ENCODE results near the gene IGFBP2.

The IGFBP2 gene

DNA sequence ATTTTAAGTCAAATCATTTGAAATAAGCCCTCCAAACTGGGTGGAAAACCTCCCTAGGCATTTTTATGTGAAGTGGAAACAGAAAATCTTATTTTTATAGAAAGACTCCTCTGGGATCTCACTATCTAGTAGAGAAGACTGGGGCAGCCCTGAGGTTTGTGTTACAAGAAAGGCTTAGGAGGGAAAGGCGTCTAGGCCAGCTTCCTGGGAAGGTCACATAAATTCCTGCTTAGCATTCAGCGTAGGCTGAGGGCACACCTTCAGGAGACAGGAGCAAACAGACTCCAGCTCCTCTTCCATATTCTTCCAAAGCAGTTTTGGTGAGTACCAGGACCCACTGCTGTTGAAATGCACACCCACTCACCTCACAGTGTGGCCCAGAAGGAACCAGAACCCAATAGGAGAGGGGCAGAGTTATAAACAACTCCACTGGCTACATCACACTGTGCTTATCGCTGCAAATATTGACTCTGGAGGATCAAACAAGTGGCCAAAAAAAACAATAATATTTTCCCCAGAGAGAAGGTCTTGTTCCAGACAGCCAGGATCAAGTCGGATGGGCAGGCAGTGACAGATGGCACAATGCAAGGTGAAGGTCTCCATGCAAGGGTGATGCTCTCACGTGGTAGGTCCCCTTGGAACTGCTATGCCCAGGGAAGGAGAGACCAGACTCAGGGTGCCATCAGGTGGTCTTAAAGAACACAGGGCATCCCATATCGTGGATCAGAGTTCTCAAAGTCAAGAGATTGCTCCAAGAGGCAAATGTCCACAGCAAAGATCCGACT is 17.7 kb upstream of the IGFBP2 start:
- in situ Hi-C loops (cut with HindIII; ENCODE audit: low sequenced_read_pairs), result no loop called here

DNA sequence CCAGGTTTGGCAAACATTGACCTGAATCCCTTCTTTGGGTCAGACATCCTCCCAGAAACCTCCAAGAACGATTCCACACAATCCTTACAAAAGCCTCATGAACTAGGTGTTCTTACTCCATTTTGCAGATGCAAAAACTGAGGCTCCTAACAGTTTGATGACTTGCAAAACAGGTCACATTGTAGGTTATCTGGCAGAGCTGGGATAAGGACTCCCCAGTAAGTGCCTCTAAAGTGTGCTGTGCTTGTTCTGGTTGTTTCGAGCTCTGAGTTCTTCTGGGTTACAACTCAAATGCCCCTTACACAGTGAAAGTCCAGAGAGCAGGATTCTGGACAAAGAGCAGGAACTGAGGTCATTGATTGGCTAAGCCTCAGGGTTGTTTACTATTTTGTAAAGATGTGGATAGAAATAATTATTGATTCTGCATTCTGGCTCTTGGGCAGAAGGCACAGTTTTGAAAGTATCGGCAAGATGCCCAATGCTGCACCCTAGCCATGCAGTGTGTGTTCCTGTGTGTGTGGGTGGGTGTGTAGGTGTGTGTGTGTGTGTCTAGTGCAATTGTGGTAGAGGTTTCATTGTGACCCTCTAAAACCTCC is 17.0 kb upstream of the IGFBP2 start:
- in situ Hi-C loops (cut with HindIII; ENCODE audit: low sequenced_read_pairs), result no loop called here

DNA sequence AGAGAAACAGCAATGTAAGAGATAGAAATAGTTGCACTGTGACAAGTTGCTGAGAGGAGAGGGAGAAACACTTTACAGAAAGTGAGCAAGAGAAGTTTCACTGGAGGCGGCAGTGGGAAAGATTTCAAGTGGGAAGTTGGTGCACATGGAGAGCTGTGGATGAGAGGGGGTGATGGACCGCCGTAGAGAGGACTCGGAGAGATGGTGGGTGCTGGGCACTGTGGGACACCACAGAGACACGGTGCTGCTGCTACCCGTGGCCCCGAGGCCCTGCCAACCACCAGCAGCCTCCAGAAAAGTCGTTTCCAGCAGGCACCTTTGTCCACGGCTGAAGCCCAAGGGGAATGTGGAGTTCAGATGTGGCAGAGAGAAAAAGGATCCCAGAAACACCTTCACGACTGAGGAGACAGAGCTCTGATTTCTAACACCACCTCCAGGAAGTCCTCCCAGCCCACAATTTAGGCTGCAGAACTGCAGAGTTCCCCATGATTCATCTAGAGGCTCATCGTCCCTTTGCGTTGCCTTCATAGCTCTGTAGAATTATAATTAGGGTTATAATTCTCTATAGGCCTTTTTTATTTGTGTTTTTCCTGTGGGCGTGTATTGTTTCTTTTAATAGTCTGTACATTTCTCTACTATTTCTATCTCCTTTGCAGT is 15.9 kb upstream of the IGFBP2 start:
- in situ Hi-C loops (cut with HindIII; ENCODE audit: low sequenced_read_pairs), result no loop called here

DNA sequence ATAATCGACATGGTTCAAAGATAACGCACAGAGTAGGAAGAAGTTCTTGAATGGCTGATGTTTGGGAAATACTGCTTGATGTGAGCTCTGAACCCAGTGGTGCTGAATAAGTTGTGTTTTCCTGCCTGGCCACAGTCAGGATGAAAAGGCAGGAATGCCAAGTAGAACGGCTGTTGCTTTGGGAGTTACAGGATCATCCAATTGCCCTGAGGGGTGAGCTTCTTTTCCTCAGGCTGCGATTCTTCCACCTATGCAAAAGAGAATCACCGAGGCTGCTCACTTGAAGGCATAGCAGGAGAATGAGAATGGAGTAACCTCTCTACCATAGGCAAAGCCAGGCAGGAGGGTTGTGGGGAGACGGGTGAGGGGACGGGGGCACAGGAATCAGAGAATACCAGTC is 14.4 kb upstream of the IGFBP2 start:
- in situ Hi-C loops (cut with HindIII; ENCODE audit: low sequenced_read_pairs), result no loop called here

DNA sequence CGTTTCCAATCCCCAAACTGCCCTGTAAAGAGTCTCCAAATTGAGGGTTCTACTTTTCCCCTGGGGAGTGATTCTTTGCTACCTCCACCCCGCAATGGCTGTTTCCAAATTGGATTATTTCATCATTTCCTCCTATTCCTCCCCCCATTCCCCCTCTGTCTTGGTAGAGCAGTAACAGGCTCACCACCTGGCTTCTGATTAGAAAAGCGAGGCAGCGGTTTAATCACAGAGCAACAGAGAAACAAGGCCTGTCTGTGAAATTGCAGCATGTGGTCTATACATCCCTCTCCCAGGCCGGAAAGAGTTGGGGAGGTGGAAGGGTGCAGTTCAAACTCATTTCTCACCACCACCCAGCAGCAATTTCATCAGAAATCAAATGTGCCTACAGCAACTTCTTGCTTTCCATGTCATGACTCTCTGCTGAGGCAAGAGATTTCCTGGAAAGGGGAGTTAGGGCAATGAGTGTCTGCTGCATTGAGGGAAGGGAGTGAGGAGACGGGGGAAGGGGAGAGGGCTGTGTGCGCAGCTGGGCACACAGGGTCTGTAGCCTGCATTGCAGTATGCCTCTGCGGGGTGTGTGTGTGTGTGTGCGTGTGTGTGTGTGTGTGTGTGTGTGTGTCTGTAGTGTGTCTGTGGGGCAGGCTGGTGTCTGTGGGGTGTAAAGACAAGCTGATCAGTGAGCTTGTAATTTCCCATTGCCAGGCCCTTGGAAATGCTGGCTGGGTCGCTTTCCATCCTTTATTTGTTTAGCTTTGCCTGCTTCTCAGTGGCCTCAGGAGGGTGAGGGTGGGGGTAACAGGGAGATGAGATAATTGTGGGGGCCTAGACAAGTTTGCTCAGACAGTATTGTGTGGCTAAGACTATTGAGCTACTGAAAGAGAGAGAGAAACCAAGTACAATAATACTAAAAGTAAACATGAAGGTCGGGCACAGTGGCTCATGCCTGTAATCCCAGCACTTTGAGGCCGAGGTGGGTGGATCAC is 13.5 kb upstream of the IGFBP2 start:
- in situ Hi-C loops (cut with HindIII; ENCODE audit: low sequenced_read_pairs), result no loop called here

DNA sequence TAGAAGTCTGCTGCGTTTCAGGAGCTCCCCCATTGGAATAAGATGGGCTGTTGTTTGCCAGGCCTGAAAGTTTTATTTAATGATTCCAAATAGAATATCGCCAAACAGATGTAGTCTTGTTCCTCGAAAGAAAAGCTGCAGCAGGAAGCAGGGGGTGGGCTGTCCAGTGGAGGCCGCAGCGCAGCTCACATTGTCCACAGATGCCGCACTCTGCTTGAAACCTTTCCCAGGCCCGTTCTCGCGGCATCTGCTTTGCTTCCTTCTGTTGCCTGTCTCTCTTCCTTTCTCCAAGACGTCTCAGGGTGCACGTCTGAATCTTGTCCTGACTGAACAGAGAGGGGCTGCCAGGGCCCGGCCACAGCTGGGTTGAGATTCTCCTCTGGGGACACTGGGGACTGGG is 12.4 kb upstream of the IGFBP2 start:
- in situ Hi-C loops (cut with HindIII; ENCODE audit: low sequenced_read_pairs), result no loop called here

DNA sequence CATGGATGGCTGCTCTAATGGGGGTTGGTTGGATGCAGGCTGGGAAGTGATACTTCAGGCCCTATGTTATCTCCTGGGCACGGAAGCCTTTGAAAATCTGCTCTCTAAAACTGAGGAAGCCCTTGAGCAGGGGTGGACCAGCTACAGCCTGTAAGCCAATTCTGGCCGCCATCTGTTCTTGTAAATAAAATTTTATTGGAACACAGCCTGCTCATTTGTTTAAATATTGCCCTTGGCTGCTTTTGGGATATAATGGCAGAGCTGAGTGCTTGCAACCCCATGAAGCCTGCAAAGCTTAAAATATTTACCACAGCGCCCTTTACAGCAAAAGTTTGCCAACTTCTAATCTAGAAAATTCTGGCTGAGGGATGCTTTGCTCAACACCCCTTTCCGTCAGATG is 11.9 kb upstream of the IGFBP2 start:
- in situ Hi-C loops (cut with HindIII; ENCODE audit: low sequenced_read_pairs), result no loop called here

DNA sequence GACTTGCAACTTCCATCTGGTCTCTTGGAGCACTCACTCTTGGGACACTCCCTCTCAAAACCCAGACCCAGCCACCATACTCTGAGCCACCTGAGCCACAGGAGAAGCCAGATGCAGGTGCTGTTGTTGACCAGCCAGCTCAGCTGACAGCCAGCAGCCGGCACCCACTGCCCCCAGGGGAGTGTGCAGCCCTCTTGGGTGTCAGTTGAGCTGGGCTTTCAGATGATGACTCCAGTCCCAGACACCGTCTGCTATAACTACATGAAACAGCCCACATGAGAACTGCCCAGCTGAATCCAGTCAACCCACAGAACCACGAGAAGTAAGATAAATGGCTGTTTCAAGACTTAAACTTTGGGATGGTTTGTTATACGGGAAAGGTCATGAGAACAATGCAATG is 10.7 kb upstream of the IGFBP2 start:
- in situ Hi-C loops (cut with HindIII; ENCODE audit: low sequenced_read_pairs), result no loop called here

DNA sequence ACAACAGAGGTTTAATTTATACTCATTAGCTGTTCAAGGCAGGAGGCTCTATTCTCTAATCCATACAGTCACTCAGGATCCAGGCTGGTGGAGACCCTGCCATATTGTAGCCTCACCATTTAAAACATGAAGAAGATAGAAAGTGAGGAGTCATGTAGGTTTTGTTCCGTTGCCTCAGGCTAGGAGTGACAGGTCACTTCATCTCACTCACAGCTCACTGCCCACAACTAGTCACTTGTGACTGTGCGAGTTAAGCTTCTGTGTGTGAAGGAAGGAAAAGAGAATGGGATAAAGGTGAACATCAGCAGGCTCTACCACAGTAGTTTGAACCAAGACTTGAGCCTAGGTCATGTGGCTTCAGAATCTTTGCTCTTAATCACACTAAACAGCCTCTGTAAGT is 9.0 kb upstream of the IGFBP2 start:
- in situ Hi-C loops (cut with HindIII; ENCODE audit: low sequenced_read_pairs), result no loop called here

DNA sequence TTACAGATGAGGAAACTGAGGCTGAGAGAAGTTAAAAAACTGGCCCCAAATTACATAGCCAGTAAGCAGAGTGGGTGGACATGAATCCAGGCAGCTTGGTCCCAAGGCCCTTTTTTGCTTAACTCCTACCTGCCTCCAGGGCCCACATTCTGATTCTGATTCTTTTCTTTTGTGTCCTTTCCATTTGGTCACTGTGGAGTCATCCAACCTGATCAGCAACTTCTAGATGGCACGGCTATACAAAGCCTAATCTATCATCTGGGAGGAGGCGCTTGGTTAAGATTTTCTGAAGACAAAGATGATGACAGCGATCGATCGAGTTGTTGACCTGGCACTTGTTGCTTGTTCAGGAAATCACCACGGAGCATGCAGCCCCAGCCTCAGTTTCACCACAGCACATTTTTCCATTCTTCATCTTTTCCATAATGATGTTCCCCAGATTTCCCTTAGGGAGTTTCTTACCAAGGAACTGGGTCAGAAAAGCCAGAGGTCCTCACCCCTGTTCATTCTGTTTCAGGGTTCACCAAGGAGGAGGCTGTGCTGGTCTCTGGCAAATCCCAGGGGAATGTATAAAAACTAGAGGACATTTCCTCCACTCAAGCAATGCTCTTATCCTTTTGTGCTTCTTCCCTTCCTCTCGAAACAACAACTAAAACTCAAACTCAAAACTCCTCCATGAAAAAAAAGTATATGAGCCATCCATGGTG is 6.9 kb upstream of the IGFBP2 start:
- in situ Hi-C loops (cut with HindIII; ENCODE audit: low sequenced_read_pairs), result no loop called here

DNA sequence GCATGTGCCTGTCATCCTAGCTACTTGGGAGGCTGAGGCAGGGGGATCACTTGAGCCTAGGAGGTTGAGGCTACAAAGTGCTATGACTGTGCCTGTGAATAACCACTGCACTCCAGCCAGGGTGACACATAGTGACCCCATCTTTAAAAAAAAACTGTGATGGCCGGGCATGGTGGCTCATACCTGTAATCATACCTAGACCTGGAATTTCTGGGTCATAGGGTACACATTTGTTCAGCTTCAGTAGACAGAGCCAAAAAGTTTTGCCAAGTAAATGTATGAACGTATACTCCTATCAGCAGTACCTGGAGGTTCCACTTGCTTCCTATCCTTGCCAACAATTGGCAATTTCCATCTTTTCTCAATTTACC is 6.4 kb upstream of the IGFBP2 start:
- in situ Hi-C loops (cut with HindIII; ENCODE audit: low sequenced_read_pairs), result no loop called here

DNA sequence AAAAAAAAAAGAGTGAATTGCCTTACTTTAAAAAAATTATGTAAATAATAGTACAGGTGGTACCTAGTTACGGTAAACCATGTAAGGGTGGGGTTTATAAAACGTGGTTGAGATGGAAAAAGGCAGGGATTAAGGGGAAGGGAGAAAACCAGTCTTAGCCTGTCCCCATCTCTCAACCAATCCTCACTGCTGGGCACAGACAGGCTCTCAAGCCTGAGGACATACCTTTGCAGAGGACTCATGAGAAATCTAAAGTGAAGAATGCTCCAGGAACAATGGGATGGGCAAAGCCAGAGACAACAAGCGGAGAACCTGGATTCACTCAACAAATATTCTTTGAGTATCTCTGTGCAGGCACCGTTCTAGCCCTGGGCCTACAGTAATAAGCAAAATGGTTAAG is 3.4 kb upstream of the IGFBP2 start:
- in situ Hi-C loops (cut with HindIII; ENCODE audit: low sequenced_read_pairs), result no loop called here

DNA sequence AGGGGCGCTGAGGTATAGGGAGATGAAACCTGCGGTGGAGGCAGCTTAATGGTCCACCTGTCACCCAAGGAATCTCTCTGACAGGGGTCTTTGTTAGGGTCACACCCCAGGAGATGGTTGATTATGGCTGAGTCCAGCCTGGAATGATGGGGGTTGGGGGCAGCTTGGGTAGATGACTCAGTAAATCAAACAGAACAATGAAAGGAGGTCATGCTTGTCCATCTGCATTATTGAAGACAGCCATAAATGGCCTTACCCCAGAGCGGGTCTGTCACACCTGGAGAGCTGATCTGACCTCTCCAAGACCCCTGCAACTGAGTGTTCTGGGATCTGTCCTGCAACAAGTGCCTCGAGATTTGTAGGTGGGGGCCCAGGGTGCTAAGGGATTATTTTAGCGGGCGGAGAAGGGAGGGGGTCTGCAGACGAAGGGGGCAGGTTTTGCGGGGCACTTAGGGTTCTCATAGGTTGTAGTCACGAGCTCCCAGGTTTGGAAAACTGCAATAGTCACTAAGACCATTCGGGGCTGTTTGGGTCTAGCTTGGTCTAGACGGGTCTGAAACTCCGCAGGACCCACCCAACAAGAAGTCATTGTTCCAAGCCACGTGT is 771 bp upstream of the IGFBP2 start:
- in situ Hi-C loops (cut with HindIII; ENCODE audit: low sequenced_read_pairs), result no loop called here

DNA sequence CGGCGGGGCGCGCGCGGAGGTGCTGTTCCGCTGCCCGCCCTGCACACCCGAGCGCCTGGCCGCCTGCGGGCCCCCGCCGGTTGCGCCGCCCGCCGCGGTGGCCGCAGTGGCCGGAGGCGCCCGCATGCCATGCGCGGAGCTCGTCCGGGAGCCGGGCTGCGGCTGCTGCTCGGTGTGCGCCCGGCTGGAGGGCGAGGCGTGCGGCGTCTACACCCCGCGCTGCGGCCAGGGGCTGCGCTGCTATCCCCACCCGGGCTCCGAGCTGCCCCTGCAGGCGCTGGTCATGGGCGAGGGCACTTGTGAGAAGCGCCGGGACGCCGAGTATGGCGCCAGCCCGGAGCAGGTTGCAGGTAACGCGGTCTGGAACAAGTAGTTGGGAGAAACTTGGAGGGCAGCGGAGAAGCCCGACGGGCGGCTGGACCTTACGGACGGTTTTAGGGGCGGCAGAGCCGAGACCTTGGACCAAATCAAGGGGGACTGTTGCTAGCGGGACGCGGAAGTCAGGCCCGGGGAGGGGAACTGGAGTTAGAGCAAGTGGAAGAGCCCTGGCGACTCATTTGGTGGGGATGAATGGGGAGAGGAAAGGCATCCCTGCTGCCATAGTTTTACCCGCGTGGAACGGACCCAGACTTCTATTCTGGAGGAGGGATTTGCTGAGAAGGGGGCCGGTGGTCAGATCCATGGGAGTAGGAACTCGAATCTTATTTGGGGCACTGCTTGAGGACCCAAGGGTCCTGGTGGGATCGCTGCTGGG is 573 bp downstream of the IGFBP2 start:
- in situ Hi-C loops (cut with HindIII; ENCODE audit: low sequenced_read_pairs), result no loop called here

DNA sequence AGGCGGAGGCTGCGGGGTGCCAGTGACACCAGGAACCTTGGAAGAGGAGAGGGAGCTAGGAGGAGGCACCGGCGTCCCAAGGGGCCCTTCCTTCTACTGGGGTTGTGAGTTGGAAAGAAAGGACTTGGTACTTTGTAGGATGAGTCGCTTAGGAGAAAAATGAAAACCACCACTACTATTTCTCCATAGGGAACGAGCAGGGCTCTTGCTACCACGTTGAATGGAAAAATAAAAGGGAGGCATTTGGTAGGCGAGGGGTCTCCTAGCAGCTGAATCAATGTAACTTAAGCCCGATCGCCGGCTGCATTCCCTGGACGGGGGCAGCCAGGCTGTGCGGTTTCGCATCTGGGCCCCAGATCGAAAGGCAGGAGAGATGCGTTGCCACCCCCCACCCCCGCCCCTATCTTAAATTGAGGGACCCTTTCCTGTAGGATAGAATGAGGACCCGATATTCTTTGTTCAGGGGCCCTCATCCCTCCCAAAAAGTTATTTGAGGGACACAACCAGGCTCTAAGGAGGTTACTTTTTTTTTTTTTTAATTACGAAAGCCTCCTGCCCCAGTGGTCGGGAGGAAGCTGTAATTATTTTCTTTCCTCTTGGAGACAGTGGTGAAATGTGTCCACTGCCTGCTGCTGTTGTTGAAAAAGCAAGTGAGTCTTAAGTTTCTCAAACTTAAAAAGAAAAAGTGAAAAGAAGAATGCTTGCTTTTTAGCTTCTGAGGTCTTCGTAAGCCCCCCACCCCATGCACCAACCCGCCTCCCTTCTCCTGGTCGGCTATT is 1.3 kb downstream of the IGFBP2 start:
- in situ Hi-C loops (cut with HindIII; ENCODE audit: low sequenced_read_pairs), result no loop called here

DNA sequence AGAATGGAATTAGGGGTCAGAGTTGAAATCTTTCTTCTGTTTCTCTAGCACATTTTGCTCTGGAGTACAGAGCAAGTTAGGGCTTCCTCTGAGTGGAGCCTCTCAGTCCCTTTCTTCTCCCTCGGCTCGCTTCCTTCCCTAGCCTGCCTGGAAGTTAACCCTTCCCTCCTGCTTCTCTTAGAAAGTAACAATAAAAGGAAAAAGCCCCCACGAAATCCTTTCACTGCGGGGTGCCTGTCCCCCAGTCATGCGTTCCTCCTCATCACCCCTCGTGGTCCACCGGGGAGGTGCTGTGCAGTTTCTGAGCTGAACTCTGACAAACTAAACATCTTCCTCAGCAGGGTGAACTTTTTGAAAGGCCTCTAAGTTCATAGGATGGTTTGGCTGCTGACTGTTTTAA is 2.0 kb downstream of the IGFBP2 start:
- in situ Hi-C loops (cut with HindIII; ENCODE audit: low sequenced_read_pairs), result no loop called here

DNA sequence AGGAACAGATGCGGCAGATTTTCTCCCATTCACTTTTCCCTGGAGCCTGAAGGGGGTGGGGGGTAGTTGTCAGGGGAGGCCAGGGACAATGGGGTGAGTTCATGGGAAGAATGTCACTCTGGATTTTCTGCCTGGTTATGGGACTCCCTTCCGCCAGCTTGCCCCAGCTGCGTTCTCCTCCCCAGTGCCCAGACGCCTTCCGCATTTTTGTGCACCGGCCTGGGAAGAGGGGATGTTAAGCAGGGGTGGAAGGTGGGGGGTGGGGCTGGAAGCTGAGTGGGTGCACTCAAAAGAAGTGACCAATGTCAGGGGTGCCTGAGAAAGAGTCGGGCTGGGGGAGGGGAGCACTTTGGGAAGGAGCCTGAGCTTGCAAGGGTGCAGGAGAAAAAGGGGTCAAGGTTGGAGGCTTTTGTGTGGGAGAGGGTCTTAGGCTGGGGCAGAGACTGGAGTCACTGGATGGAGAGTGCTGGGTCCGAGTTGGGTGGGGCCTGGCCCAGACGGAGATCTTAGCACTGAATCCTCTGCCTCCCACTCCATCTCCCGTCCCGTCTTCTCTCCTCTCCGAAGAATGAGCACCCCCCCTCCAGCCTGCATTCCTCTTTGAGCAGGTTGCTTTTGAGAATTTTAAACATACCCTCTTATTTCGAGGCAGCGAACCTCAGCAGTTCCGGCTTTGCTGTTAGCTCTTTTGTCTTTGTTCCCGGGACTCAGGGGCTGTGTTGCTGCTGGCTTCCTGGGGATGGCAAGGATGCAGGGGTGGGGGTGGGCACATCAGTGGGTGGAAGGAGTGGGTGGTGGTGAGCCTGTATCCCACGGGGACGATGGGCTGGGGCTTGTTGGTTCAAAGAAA is 2.7 kb downstream of the IGFBP2 start:
- in situ Hi-C loops (cut with HindIII; ENCODE audit: low sequenced_read_pairs), result no loop called here

All from DLD1 (cell line).